Measurements from ENCODE around the gene CD151.

The CD151 gene

GRCh38 chr11:843818-844692, 11.3 kb downstream of the CD151 start:
- DNase-seq: no peak

GRCh38 chr11:844693-845644, 12.2 kb downstream of the CD151 start:
- no peak for DNase-seq

- DNase-seq: no peak
These were observed 13.2 kb downstream of the CD151 start for GRCh38 chr11:845872-846495.

- DNase-seq: no peak
These were observed 13.8 kb downstream of the CD151 start for GRCh38 chr11:846496-847098.

- no peak for DNase-seq
These were observed 15.1 kb downstream of the CD151 start for GRCh38 chr11:847876-848275.

GRCh38 chr11:848380-848931, 15.7 kb downstream of the CD151 start:
- peak; percentile 75 for DNase-seq

GRCh38 chr11:849104-849824, 16.5 kb downstream of the CD151 start:
- peak in 1 of 2 donors; percentile 62 for DNase-seq

- no peak for DNase-seq
These were observed 17.4 kb downstream of the CD151 start for GRCh38 chr11:849951-850774.

- DNase-seq: no peak
These were observed 18.3 kb downstream of the CD151 start for GRCh38 chr11:850775-851763.

GRCh38 chr11:852762-853161, 20.0 kb downstream of the CD151 start:
- no peak for DNase-seq

GRCh38 chr11:853682-854448, 21.1 kb downstream of the CD151 start:
- DNase-seq: no peak

- no peak for DNase-seq
These were observed 22.0 kb downstream of the CD151 start for GRCh38 chr11:854601-855329.

GRCh38 chr11:855330-855674, 22.6 kb downstream of the CD151 start:
- no peak for DNase-seq

- DNase-seq: no peak
These were observed 23.0 kb downstream of the CD151 start for GRCh38 chr11:855796-856195.

GRCh38 chr11:856397-856796, 23.6 kb downstream of the CD151 start:
- no peak for DNase-seq

- DNase-seq: no peak
These were observed 25.5 kb downstream of the CD151 start for GRCh38 chr11:858053-858761.

- no peak for DNase-seq
These were observed 26.1 kb downstream of the CD151 start for GRCh38 chr11:858762-859339.
